ENCODE data around the gene OSM. TPM values are rescaled to one million over a fixed set of nuclear protein-coding genes. Genes with fewer than 3 reads are reported as not detected.

The OSM gene
- total and polyA plus RNA-seq, 2 experiments from 2014 or later = not detected

DNA sequence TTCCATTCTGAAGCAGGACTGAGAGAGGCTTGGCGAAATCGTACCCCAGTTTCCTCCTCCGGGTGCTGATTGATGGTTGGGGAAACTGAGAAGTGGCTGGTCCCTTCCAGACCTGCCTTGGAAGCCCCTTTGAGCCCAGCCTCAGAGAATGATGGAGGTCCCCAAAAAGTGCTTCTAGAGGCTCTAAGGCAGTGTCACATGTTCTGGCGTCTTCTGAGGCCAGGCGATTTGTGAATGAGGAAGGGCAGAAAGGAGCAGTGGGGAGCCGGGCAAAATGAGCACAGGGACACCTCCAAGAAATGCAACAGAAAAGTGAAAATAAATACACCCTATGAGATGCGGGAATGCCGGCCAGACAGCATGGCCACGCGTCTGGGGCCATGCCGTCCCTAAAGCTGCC, 19.1 kb downstream of the OSM start:
- Histone ChIP-seq H3K4me1 (ENCODE audit: insufficient read depth) (peaks cover 13% of the 10 kb centered on the region), H3K27ac (ENCODE audit: low read depth) (no peak overlapping the region), H3F3A (replicated peaks; ENCODE audit: low read depth) (no peaks in the 10 kb centered on the region), H3K27me3 (ENCODE audit: insufficient read depth) (no peaks in the 10 kb centered on the region), H2AFZ (no peak overlapping the region), H3K79me2 (replicated peaks; ENCODE audit: insufficient read depth) (no peaks in the 10 kb centered on the region), H3K36me3 (ENCODE audit: insufficient read depth) (no peaks in the 10 kb centered on the region), H3K4me2 (peak overlapping the region; percentile 99), H3K9me2 (ENCODE audit: insufficient read depth) (no peaks in the 10 kb centered on the region), H4K20me1 (replicated peaks; ENCODE audit: insufficient read depth) (no peaks in the 10 kb centered on the region), H3K4me3 (no peak overlapping the region; the same call in 1 of the 2 replicates)
- Mint-ChIP-seq H3K9me3 (no peaks in the 10 kb centered on the region), H3K4me1 (peaks cover 35% of the 10 kb centered on the region), H3K4me3 (peak overlapping the region; percentile 87; the same call in 2 of the 3 replicates), H3K36me3 (ENCODE audit: low read depth) (peaks cover 19% of the 10 kb centered on the region), H3K27ac (no peak overlapping the region), H3K27me3 (ENCODE audit: insufficient read depth, low read depth, poor library complexity) (peaks cover 14% of the 10 kb centered on the region)
- no peak for ATAC-seq
- TF ChIP-seq EZH2phosphoT487 (IDR thresholded peaks at IDR 0.05; ENCODE audit: unreplicated experiment) (no peak), ZNF331 (CRISPR knock-in tag; IDR thresholded peaks at IDR 0.05; ENCODE audit: low read depth) (no peak), CREB1 (CRISPR knock-in tag; IDR thresholded peaks at IDR 0.05; ENCODE audit: low read depth) (no peak), EZH2 (IDR thresholded peaks at IDR 0.05; ENCODE audit: low read depth, unreplicated experiment) (no peak), STAT1 (IDR thresholded peaks at IDR 0.05; ENCODE audit: unreplicated experiment) (no peak), JUNB (IDR thresholded peaks at IDR 0.05; ENCODE audit: unreplicated experiment) (no peak), NANOG (IDR thresholded peaks at IDR 0.05; ENCODE audit: borderline replicate concordance) (no peak), POLR2AphosphoS5 (IDR thresholded peaks at IDR 0.05; ENCODE audit: low read depth) (no peak), ZNF114 (CRISPR knock-in tag; IDR thresholded peaks at IDR 0.05) (no peak)
- TF ChIP-seq, protein P1, sequence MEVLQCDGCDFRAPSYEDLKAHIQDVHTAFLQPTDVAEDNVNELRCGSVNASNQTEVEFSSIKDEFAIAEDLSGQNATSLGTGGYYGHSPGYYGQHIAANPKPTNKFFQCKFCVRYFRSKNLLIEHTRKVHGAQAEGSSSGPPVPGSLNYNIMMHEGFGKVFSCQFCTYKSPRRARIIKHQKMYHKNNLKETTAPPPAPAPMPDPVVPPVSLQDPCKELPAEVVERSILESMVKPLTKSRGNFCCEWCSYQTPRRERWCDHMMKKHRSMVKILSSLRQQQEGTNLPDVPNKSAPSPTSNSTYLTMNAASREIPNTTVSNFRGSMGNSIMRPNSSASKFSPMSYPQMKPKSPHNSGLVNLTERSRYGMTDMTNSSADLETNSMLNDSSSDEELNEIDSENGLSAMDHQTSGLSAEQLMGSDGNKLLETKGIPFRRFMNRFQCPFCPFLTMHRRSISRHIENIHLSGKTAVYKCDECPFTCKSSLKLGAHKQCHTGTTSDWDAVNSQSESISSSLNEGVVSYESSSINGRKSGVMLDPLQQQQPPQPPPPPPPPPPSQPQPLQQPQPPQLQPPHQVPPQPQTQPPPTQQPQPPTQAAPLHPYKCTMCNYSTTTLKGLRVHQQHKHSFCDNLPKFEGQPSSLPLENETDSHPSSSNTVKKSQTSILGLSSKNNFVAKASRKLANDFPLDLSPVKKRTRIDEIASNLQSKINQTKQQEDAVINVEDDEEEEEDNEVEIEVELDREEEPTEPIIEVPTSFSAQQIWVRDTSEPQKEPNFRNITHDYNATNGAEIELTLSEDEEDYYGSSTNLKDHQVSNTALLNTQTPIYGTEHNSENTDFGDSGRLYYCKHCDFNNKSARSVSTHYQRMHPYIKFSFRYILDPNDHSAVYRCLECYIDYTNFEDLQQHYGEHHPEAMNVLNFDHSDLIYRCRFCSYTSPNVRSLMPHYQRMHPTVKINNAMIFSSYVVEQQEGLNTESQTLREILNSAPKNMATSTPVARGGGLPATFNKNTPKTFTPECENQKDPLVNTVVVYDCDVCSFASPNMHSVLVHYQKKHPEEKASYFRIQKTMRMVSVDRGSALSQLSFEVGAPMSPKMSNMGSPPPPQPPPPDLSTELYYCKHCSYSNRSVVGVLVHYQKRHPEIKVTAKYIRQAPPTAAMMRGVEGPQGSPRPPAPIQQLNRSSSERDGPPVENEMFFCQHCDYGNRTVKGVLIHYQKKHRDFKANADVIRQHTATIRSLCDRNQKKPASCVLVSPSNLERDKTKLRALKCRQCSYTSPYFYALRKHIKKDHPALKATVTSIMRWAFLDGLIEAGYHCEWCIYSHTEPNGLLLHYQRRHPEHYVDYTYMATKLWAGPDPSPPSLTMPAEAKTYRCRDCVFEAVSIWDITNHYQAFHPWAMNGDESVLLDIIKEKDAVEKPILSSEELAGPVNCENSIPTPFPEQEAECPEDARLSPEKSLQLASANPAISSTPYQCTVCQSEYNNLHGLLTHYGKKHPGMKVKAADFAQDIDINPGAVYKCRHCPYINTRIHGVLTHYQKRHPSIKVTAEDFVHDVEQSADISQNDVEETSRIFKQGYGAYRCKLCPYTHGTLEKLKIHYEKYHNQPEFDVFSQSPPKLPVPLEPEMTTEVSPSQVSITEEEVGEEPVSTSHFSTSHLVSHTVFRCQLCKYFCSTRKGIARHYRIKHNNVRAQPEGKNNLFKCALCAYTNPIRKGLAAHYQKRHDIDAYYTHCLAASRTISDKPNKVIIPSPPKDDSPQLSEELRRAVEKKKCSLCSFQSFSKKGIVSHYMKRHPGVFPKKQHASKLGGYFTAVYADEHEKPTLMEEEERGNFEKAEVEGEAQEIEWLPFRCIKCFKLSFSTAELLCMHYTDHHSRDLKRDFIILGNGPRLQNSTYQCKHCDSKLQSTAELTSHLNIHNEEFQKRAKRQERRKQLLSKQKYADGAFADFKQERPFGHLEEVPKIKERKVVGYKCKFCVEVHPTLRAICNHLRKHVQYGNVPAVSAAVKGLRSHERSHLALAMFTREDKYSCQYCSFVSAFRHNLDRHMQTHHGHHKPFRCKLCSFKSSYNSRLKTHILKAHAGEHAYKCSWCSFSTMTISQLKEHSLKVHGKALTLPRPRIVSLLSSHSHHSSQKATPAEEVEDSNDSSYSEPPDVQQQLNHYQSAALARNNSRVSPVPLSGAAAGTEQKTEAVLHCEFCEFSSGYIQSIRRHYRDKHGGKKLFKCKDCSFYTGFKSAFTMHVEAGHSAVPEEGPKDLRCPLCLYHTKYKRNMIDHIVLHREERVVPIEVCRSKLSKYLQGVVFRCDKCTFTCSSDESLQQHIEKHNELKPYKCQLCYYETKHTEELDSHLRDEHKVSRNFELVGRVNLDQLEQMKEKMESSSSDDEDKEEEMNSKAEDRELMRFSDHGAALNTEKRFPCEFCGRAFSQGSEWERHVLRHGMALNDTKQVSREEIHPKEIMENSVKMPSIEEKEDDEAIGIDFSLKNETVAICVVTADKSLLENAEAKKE (CRISPR knock-in tag; IDR thresholded peaks at IDR 0.05) = no peak
- TF ChIP-seq, protein P2, sequence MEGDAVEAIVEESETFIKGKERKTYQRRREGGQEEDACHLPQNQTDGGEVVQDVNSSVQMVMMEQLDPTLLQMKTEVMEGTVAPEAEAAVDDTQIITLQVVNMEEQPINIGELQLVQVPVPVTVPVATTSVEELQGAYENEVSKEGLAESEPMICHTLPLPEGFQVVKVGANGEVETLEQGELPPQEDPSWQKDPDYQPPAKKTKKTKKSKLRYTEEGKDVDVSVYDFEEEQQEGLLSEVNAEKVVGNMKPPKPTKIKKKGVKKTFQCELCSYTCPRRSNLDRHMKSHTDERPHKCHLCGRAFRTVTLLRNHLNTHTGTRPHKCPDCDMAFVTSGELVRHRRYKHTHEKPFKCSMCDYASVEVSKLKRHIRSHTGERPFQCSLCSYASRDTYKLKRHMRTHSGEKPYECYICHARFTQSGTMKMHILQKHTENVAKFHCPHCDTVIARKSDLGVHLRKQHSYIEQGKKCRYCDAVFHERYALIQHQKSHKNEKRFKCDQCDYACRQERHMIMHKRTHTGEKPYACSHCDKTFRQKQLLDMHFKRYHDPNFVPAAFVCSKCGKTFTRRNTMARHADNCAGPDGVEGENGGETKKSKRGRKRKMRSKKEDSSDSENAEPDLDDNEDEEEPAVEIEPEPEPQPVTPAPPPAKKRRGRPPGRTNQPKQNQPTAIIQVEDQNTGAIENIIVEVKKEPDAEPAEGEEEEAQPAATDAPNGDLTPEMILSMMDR (conservative IDR thresholded peaks at IDR 0.05; ENCODE audit: low read depth in 2 of 2) = no peak
- TF ChIP-seq, protein P3, sequence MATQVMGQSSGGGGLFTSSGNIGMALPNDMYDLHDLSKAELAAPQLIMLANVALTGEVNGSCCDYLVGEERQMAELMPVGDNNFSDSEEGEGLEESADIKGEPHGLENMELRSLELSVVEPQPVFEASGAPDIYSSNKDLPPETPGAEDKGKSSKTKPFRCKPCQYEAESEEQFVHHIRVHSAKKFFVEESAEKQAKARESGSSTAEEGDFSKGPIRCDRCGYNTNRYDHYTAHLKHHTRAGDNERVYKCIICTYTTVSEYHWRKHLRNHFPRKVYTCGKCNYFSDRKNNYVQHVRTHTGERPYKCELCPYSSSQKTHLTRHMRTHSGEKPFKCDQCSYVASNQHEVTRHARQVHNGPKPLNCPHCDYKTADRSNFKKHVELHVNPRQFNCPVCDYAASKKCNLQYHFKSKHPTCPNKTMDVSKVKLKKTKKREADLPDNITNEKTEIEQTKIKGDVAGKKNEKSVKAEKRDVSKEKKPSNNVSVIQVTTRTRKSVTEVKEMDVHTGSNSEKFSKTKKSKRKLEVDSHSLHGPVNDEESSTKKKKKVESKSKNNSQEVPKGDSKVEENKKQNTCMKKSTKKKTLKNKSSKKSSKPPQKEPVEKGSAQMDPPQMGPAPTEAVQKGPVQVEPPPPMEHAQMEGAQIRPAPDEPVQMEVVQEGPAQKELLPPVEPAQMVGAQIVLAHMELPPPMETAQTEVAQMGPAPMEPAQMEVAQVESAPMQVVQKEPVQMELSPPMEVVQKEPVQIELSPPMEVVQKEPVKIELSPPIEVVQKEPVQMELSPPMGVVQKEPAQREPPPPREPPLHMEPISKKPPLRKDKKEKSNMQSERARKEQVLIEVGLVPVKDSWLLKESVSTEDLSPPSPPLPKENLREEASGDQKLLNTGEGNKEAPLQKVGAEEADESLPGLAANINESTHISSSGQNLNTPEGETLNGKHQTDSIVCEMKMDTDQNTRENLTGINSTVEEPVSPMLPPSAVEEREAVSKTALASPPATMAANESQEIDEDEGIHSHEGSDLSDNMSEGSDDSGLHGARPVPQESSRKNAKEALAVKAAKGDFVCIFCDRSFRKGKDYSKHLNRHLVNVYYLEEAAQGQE (IDR thresholded peaks at IDR 0.05; ENCODE audit: unreplicated experiment) = no peak
- TF ChIP-seq, protein P4, sequence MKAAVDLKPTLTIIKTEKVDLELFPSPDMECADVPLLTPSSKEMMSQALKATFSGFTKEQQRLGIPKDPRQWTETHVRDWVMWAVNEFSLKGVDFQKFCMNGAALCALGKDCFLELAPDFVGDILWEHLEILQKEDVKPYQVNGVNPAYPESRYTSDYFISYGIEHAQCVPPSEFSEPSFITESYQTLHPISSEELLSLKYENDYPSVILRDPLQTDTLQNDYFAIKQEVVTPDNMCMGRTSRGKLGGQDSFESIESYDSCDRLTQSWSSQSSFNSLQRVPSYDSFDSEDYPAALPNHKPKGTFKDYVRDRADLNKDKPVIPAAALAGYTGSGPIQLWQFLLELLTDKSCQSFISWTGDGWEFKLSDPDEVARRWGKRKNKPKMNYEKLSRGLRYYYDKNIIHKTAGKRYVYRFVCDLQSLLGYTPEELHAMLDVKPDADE (IDR thresholded peaks at IDR 0.05) = no peak
- DNase-seq (ENCODE audit: low spot score) = no peak

Measured in GM23338 (cell line).